HL-60 (cell line): ENCODE results near the gene IQCE.

Experiments
- DNase-seq, 2 experiments: peaks; one replicate each; pipeline ENCODE4 v3.0.0-alpha.2; 2010 to 2020; ENCODE audit warnings: low read depth in 1 of 2, low spot score in 1 of 2
- H3K27ac ChIP-seq: fragments of 250-450 bp; sonication (Bioruptor Pico); replicated peaks from 2 replicates; pipeline ENCODE4 v1.5.1; 2020; ENCODE audit warnings: mild to moderate bottlenecking, moderate library complexity
- H3K27me3 ChIP-seq: fragments of 250-450 bp; sonication (Bioruptor Pico); 2 replicates; pipeline ENCODE4 v1.5.1; 2021; ENCODE audit warnings: mild to moderate bottlenecking, moderate library complexity; ENCODE audit not compliant: insufficient read depth, poor library complexity, severe bottlenecking
- H3K4me3 ChIP-seq: replicated peaks from 2 replicates; pipeline ENCODE4 v1.5.1; 2011; ENCODE audit warnings: mild to moderate bottlenecking, control low read depth, low read length; ENCODE audit not compliant: insufficient read depth
- CTCF ChIP-seq: IDR thresholded peaks from one replicate; pipeline ENCODE4 v1.5.1; 2011; ENCODE audit warnings: low read length, control low read depth, inconsistent platforms; ENCODE audit not compliant: insufficient read depth
- GABPA ChIP-seq: IDR thresholded peaks from 2 replicates; pipeline ENCODE4 v1.6.1; 2012; ENCODE audit warnings: low read depth
- POLR2AphosphoS5 ChIP-seq: IDR thresholded peaks from 2 replicates; pipeline ENCODE4 v1.6.1; 2012; ENCODE audit warnings: low read depth
- SPI1 ChIP-seq: IDR thresholded peaks from 2 replicates; pipeline ENCODE4 v1.6.1; 2012; ENCODE audit warnings: low read depth, mild to moderate bottlenecking, borderline replicate concordance
- TF ChIP-seq, protein P1 (sequence below): IDR thresholded peaks from 2 replicates; pipeline ENCODE4 v1.6.1; 2012; ENCODE audit warnings: low read depth; ENCODE audit not compliant: insufficient replicate concordance

The IQCE gene

GRCh38 chr7:2632733-2633537 lies 74.2 kb downstream of the IQCE start:
- H3K4me3 ChIP-seq, result peak overlapping the region; percentile 84
- H3K27ac ChIP-seq, result peak overlapping the region; percentile 53
- peak in 1 of 2 experiments; percentile 50 for DNase-seq
- TF ChIP-seq, protein P1, sequence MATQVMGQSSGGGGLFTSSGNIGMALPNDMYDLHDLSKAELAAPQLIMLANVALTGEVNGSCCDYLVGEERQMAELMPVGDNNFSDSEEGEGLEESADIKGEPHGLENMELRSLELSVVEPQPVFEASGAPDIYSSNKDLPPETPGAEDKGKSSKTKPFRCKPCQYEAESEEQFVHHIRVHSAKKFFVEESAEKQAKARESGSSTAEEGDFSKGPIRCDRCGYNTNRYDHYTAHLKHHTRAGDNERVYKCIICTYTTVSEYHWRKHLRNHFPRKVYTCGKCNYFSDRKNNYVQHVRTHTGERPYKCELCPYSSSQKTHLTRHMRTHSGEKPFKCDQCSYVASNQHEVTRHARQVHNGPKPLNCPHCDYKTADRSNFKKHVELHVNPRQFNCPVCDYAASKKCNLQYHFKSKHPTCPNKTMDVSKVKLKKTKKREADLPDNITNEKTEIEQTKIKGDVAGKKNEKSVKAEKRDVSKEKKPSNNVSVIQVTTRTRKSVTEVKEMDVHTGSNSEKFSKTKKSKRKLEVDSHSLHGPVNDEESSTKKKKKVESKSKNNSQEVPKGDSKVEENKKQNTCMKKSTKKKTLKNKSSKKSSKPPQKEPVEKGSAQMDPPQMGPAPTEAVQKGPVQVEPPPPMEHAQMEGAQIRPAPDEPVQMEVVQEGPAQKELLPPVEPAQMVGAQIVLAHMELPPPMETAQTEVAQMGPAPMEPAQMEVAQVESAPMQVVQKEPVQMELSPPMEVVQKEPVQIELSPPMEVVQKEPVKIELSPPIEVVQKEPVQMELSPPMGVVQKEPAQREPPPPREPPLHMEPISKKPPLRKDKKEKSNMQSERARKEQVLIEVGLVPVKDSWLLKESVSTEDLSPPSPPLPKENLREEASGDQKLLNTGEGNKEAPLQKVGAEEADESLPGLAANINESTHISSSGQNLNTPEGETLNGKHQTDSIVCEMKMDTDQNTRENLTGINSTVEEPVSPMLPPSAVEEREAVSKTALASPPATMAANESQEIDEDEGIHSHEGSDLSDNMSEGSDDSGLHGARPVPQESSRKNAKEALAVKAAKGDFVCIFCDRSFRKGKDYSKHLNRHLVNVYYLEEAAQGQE, result no peak
- TF ChIP-seq CTCF, result no peak
- TF ChIP-seq POLR2AphosphoS5, result no peak
- no peak for TF ChIP-seq GABPA
- TF ChIP-seq SPI1, result no peak
- H3K27me3 ChIP-seq, result no peaks in the 10 kb centered on the region

- peak overlapping the region; percentile 53 for H3K27ac ChIP-seq
- peak in 1 of 2 experiments; percentile 56 for DNase-seq
- H3K27me3 ChIP-seq, result no peaks in the 10 kb centered on the region
- TF ChIP-seq, protein P1, result no peak
- TF ChIP-seq POLR2AphosphoS5, result no peak
- H3K4me3 ChIP-seq, result peak overlapping the region; percentile 84
These were observed 74.9 kb downstream of the IQCE start for GRCh38 chr7:2633538-2634266.

DNA sequence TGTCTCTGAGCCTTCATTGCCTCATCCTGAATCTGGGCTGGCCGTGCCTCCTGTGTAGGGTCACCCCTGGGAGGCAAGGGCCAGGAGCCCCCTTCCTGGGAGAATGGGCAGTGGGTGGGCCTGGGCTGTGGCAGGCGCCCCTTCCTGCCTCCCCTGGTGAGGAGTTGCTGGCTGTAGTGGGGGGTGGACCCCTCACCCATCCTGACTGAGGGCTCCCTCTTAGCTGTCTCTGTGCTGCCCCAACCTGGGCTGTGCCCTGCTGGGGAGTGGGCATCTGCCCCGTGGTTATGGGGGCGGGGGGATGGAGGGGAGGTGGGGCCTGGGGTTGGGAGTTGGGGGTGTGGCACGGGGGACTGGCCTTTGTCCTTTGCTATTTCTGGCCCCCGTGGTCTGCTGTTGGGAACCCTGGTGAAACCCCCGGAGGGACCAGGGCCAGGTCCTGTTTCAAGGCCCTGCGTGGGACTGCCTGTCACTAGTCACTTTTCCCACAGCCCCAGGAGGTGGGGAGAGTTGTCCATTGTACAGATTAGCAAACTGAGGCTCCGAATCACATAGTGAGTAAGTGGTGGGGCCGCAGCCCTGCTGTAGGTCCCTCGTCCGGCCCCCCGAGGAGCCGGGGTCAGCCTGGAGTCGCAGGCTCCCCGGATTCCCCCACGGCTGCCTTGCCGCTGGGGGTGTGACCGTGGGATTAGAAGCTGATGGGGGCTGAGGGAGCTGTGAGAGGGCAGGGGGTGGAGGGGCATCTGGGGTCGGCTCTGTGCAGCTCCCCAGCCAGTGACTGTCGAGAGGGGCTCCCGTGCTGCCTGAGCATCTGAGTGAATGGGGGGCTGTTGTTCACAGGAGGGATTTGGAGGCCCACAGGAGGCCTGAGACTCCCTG lies 75.7 kb downstream of the IQCE start:
- no peak overlapping the region for H3K27ac ChIP-seq
- no peaks in the 10 kb centered on the region for H3K27me3 ChIP-seq
- no peak for TF ChIP-seq POLR2AphosphoS5
- no peak for TF ChIP-seq GABPA
- no peak for TF ChIP-seq SPI1
- TF ChIP-seq, protein P1, result no peak
- no peak for TF ChIP-seq CTCF
- no peak for DNase-seq
- peak overlapping the region; percentile 84 for H3K4me3 ChIP-seq
